GM21360 (cell line): ENCODE results near the gene KEAP1.
"Not testable (repeated sequence)": the region's sequence is repeated elsewhere in the genome, so short reads cannot be mapped to it uniquely, and the experiment has no call there.

Experiments used
- ATAC-seq: cut with Tn5 transposase; IDR thresholded peaks from one replicate; pipeline ENCODE4 v1.9.1; 2021; ENCODE audit warnings: mild to moderate bottlenecking, moderate library complexity; ENCODE audit not compliant: unreplicated experiment

KEAP1 gene

DNA sequence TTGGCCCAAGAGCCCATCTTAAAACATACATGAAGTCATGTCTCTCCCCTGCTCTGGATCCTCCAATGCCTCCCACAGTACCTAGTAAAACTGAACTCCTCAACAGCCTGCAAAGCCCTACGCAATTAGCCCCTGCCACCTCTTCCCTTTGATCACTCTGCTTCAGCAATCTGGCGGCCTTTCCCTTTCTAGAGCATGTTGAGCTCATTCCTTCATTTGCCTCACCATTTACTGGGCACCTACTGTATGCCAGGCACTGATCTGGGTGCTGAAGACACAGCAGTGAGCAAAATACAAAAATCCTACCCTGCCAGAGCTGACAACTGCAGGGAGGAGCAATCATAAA is 2.9 kb downstream of the KEAP1 start:
- ATAC-seq = no peak

GRCh38 chr19:10499550-10500246 is 3.5 kb downstream of the KEAP1 start:
- no peak for ATAC-seq

- no peak for ATAC-seq
Measured at GRCh38 chr19:10497371-10497770, 5.8 kb downstream of the KEAP1 start.

- no peak for ATAC-seq
Measured at GRCh38 chr19:10491472-10492047, 11.6 kb downstream of the KEAP1 start.

GRCh38 chr19:10486551-10486950 is 16.6 kb downstream of the KEAP1 start:
- ATAC-seq = no peak

GRCh38 chr19:10478903-10479384 is 24.2 kb downstream of the KEAP1 start:
- ATAC-seq = no peak

DNA sequence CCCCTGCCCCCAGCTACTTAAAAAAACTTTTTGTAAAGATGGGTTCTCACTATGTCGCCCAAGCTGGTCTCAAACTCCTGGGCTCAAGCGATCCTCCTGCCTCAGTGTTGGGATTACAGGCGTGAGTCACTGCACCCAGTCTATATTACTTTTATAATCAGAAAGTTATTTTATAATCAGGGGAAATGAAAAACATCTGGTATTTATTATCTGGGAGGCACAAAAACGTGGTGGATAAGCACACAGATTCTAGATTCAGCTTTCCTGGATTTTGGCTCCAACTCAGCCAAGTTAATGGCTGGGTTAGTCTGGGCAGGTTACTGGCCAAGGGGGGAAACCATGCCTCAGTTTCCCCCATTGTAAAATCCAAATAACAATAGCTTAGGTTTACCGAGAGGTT is 24.7 kb downstream of the KEAP1 start:
- ATAC-seq = no peak

DNA sequence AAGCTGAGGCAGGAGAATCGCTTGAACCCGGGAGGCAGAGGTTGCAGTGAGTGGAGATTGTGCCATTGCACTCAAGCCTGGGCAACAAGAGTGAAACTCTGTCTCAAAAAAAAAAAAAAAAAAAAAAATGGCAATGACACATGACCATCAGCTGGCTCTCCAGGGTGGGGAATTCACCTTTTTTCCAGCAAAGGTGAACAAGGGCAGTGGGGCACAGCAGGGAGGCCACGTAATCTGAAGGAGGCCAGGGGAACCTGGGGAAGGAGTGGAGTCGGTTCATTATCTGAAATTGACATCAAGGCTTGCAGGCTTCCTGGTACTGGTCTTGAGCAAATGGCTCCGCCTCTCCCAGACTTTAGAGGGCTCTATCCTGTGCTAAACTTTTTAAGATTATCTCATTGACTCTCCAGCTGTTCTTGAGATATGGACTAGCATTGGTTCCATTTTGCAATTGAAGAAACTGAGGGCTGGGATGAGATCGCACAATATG is 28.1 kb downstream of the KEAP1 start:
- ATAC-seq = no peak

- ATAC-seq = no peak
Measured at GRCh38 chr19:10473192-10473591, 30.0 kb downstream of the KEAP1 start.

- no peak for ATAC-seq
Measured at GRCh38 chr19:10471909-10472308, 31.2 kb downstream of the KEAP1 start.

DNA sequence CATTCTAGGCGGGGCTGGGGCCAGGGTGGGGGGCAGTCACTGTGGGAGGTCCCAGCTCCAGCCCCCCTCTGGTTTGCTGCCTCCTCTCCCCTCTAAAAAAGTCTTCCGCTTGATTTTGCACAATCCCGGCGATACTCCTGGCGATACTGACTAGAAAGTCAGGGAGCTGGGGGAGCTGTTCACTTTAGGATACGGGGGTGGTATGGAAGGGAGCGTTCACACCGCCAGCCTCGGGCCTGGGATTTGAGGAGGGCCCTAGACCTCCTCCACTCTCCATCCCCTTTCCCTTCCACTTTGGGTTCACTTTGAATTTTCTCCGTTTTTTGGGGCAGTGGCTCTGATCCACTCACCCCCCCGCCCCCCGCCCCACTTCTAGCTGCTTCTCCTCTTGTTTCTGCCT is 35.0 kb downstream of the KEAP1 start:
- no peak for ATAC-seq

GRCh38 chr19:10467104-10467706 is 36.0 kb downstream of the KEAP1 start:
- ATAC-seq = no peak

GRCh38 chr19:10464456-10464855 is 38.7 kb downstream of the KEAP1 start:
- no peak for ATAC-seq

DNA sequence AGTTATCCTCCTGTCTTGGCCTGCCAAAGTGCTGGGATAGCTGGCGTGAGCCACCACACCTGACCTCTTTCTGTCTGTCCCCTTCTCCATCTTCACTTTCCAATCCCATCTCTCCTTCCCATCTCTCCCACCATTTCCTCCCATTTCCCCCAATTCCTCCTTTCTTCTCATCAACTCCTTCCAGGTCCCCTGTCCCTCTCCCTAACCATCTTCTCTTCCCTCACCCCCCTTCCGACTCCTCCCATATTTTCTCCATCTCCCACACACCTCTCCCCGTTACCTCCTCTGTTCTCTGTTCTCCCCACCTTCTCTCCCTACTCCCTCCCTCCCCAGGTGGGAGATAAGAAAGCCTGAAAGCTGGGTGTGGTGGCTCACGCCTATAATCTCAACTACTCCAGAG is 40.6 kb downstream of the KEAP1 start:
- no peak for ATAC-seq

- ATAC-seq = not testable (repeated sequence)
Measured at GRCh38 chr19:10462042-10462441, 41.1 kb downstream of the KEAP1 start.

- ATAC-seq = peak; percentile 90
Measured at GRCh38 chr19:10461047-10461949, 41.9 kb downstream of the KEAP1 start.

GRCh38 chr19:10460714-10461046 is 42.5 kb downstream of the KEAP1 start:
- no peak for ATAC-seq

GRCh38 chr19:10458733-10459132 is 44.4 kb downstream of the KEAP1 start:
- not testable (repeated sequence) for ATAC-seq

DNA sequence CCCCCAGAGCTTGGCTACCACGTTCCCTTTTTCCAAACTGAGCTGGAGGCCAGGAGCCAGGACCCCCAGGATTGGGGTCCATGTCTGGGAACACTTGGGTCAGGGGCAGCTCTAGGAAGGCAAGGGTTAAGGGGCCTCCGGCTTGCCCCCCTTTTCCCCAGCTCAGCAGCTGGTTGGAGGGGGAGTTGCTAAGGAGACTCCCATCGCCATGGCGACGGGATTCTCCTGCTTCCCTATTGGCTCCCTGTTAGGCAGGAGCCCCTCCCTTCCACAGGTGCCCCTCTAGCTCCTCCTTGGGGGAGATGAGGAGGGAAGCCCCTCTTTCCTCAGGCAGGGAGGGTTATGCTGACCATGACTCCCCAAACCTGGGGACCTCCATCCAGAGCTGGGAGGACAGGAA is 48.9 kb downstream of the KEAP1 start:
- no peak for ATAC-seq

DNA sequence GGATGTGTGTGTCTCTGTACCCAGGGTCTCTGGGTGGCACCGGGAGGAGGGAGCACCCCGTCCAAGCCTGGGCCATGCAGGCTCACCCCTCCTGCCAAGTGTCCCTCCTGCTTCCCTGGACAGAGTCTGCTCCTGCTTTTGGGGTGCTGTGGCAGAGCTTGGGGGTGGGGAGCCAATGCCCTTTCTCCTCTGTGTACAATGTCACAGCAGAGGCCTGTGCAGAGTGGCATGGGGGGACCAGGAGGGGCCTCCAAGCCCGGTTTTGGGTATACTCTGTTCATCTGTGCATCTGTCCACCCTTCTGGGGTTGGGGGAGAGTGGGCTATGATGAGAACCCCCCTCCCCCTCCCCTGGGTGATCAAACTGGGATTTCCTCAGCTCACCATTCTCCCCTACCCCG is 49.3 kb downstream of the KEAP1 start:
- no peak for ATAC-seq
